Esophagus muscularis mucosa (tissue), 2 donors: Measurements from ENCODE around the gene MRPS27.

Experiments
- EP300 ChIP-seq: sonication (generic); formaldehyde crosslinking; IDR thresholded peaks from one replicate; pipeline ENCODE4 v1.6.1; 2017; ENCODE audit warnings: antibody characterized with exemption
- POLR2A ChIP-seq: fragments of 450-650 bp; IDR thresholded peaks from one replicate; pipeline ENCODE4 v1.6.1; 2017; ENCODE audit warnings: antibody characterized with exemption, moderate library complexity, mild to moderate bottlenecking, low read depth

- TF ChIP-seq EP300, result no peak
- TF ChIP-seq POLR2A, result no peak
Measured at GRCh38 chr5:72325566-72326305, 5.7 kb upstream of the MRPS27 start.
